Spleen (tissue), 11 donors: ENCODE data around the gene CCSER2. TPM values are rescaled to one million over a fixed set of nuclear protein-coding genes. Genes with fewer than 3 reads are reported as not detected.
"Not testable (repeated sequence)": the region's sequence is repeated elsewhere in the genome, so short reads cannot be mapped to it uniquely, and the experiment has no call there.

Experiments used
- DNase-seq: peaks from one replicate; pipeline ENCODE4 v3.0.0-alpha.2; 2020
- H3K27ac ChIP-seq, 8 donors: fragments of 200-600 bp; sonication (generic) in 7 of 8; 1 replicate in 4 of 8; 2 replicates in 4 of 8; pipeline versions ENCODE4 v1.5.0 to v1.8.0; 2016 to 2021; ENCODE audit warnings: inconsistent platforms in 4 of 8, mild to moderate bottlenecking in 4 of 8, moderate library complexity in 1 of 8
- H3K27me3 ChIP-seq, 7 donors: fragments of 200-600 bp; sonication (generic) in 6 of 7; replicated peaks in 1 of 7; 1 replicate in 4 of 7; 2 replicates in 3 of 7; pipeline versions ENCODE4 v1.5.0 to v1.8.0; 2016 to 2021; ENCODE audit warnings: inconsistent platforms in 3 of 7, mild to moderate bottlenecking in 1 of 7
- H3K36me3 ChIP-seq, 6 donors: fragments of 200-600 bp; sonication (generic) in 5 of 6; 1 replicate in 4 of 6; 2 replicates in 2 of 6; pipeline versions ENCODE4 v1.5.0 to v1.8.0; 2016 to 2021; ENCODE audit warnings: inconsistent platforms in 2 of 6
- H3K4me1 ChIP-seq, 6 donors: fragments of 200-600 bp; sonication (generic) in 5 of 6; 1 replicate in 3 of 6; 2 replicates in 3 of 6; pipeline versions ENCODE4 v1.5.0 to v1.8.0; 2016 to 2021; ENCODE audit warnings: inconsistent platforms in 3 of 6
- H3K4me3 ChIP-seq, 8 donors: fragments of 200-600 bp; sonication (generic) in 7 of 8; 1 replicate in 4 of 8; 2 replicates in 4 of 8; pipeline versions ENCODE4 v1.5.0 to v1.8.0; 2016 to 2021; ENCODE audit warnings: inconsistent platforms in 4 of 8, mild to moderate bottlenecking in 4 of 8, moderate library complexity in 2 of 8
- H3K9me3 ChIP-seq, 8 donors: fragments of 200-600 bp; sonication (generic) in 7 of 8; 1 replicate in 4 of 8; 2 replicates in 4 of 8; pipeline versions ENCODE4 v1.5.0 to v1.8.0; 2016 to 2021; ENCODE audit warnings: inconsistent platforms in 4 of 8
- CTCF ChIP-seq, 11 experiments: fragments of 200-600 bp in 7 of 11; fragments of 450-650 bp in 4 of 11; sonication (generic) in 4 of 11; IDR thresholded peaks in 8 of 11; conservative IDR thresholded peaks in 3 of 11; 1 replicate in 7 of 11; 2 replicates in 4 of 11; pipeline versions ENCODE4 v1.4.0 to v1.8.0; 2016 to 2021; ENCODE audit warnings: antibody characterized with exemption in 11 of 11, inconsistent platforms in 4 of 11, mild to moderate bottlenecking in 1 of 11
- POLR2A ChIP-seq, 3 donors: fragments of 450-650 bp; IDR thresholded peaks; one replicate each; pipeline ENCODE4 v1.5.1; 2017; ENCODE audit warnings: antibody characterized with exemption in 3 of 3, mild to moderate bottlenecking in 1 of 3
- POLR2AphosphoS5 ChIP-seq, 3 donors: sonication (generic); formaldehyde crosslinking; IDR thresholded peaks; one replicate each; pipeline ENCODE4 v1.5.1; 2017; ENCODE audit warnings: antibody characterized with exemption in 3 of 3
- WGBS, 5 donors: extraction: QIAGEN DNeasy Blood & Tissue Kit in 3 of 5; methylation state at CpG; one replicate each; pipeline versions ENCODE4 v1.1.5 to v1.1.7; 2013 to 2018; 5-methylcytosine and 5-hydroxymethylcytosine counted together
- intact Hi-C: fragments of 100-400 bp; cut with DNase I; formaldehyde crosslinking; loops from one replicate; pipeline ENCODE4 v1.15.0; 2023; ENCODE audit warnings: low total_unique reads
- polyA plus RNA-seq, 3 donors: library from polyadenylated mRNA; stranded (reverse); fragments of 200-250 nt; gene quantifications; one replicate each; pipeline ENCODE4 v1.2.1, GENCODE V29; 2013
- total RNA-seq, 7 donors: library from RNA; depleted of rRNA in 3 of 7; stranded (reverse); fragments of >200 nt in 3 of 7; fragmentation: NEBNext Ultra II Directional in 4 of 7; extraction: Animal tissue kit (Norgen Biotek cat#: 25700) in 4 of 7; gene quantifications; one replicate each; pipeline versions ENCODE4 v1.1.0 to v1.2.1, GENCODE V29; 2016 to 2021
- donor health status: healthy with polysubstance abuse.
- donor health status: DM: no; HTN: no; CAD: no; lungs with moderate emphysema.
- donor health status: DM: no; HTN: no; CAD: no.
- donor health status: Bipolar disorder and iron deficiency.
- donor health status: healthy.
- donor health status: DM: no; HTN: no; CAD: no.
- donor health status: DM: yes; HTN: yes; CAD: no.

The CCSER2 gene
- total and polyA plus RNA-seq, 10 donors, result 5.3 to 61.4 (median 45.2) TPM

- Histone ChIP-seq H3K9me3 (peaks cover 0 to 4% (median 0%) of the 10 kb centered on the region in 8 donors), H3K27ac (peak overlapping the region in 1 of 8 donors; percentile 33), H3K4me3 (no peak overlapping the region), H3K27me3 (no peaks in the 10 kb centered on the region), H3K4me1 (peaks cover 0 to 10% (median 0%) of the 10 kb centered on the region in 6 donors), H3K36me3 (peaks cover 0 to 20% (median 4%) of the 10 kb centered on the region in 6 donors)
- TF ChIP-seq POLR2AphosphoS5 (IDR thresholded peaks at IDR 0.05), result no peak
- TF ChIP-seq POLR2A (IDR thresholded peaks at IDR 0.05), result no peak
- TF ChIP-seq CTCF (IDR thresholded peaks at IDR 0.05 in 8 of 11, conservative IDR thresholded peaks at IDR 0.05 in 3 of 11), result no peak
- 95 to 98% (median 97%) methylated on average over 9 of the region's 9 CpGs for WGBS, 5 donors
- no peak for DNase-seq
- intact Hi-C loops, result no loop called here
These were observed 165.8 kb downstream of the CCSER2 start for GRCh38 chr10:84493951-84494848.

- intact Hi-C loops, result no loop called here
- H3K9me3 ChIP-seq, result peaks cover 0 to 4% (median 0%) of the 10 kb centered on the region in 8 donors
- no peak overlapping the region for H3K4me3 ChIP-seq
- H3K36me3 ChIP-seq, result peaks cover 0 to 20% (median 4%) of the 10 kb centered on the region in 6 donors
- TF ChIP-seq POLR2AphosphoS5 (IDR thresholded peaks at IDR 0.05), result no peak
- TF ChIP-seq CTCF (IDR thresholded peaks at IDR 0.05 in 8 of 11, conservative IDR thresholded peaks at IDR 0.05 in 3 of 11), result no peak
- no peak for TF ChIP-seq POLR2A (IDR thresholded peaks at IDR 0.05)
- H3K4me1 ChIP-seq, result peaks cover 0 to 10% (median 0%) of the 10 kb centered on the region in 6 donors
- H3K27ac ChIP-seq, result no peak overlapping the region
- no peaks in the 10 kb centered on the region for H3K27me3 ChIP-seq
- no peak for DNase-seq
These were observed 166.4 kb downstream of the CCSER2 start for GRCh38 chr10:84494849-84495180.

- WGBS, 5 donors, result 60 to 86% (median 73%) methylated on average over 1 of the region's 1 CpG
- no peak for DNase-seq
- H3K27me3 ChIP-seq, result no peaks in the 10 kb centered on the region
- TF ChIP-seq POLR2A (IDR thresholded peaks at IDR 0.05), result no peak
- TF ChIP-seq CTCF (IDR thresholded peaks at IDR 0.05 in 8 of 11, conservative IDR thresholded peaks at IDR 0.05 in 3 of 11), result no peak
- no peak for TF ChIP-seq POLR2AphosphoS5 (IDR thresholded peaks at IDR 0.05)
- H3K36me3 ChIP-seq, result no peaks in the 10 kb centered on the region
- H3K4me3 ChIP-seq, result no peak overlapping the region
- no peaks in the 10 kb centered on the region for H3K9me3 ChIP-seq
- intact Hi-C loops, result no loop called here
- H3K4me1 ChIP-seq, result peaks cover 0 to 10% (median 0%) of the 10 kb centered on the region in 6 donors
- H3K27ac ChIP-seq, result no peak overlapping the region
These were observed 169.6 kb downstream of the CCSER2 start for GRCh38 chr10:84497978-84498377.

- WGBS, 5 donors, result 94 to 98% (median 96%) methylated on average over 9 of the region's 9 CpGs
- H3K36me3 ChIP-seq, H3K4me3 ChIP-seq, intact Hi-C loops, DNase-seq, H3K9me3 ChIP-seq, H3K27me3 ChIP-seq, H3K27ac ChIP-seq, H3K4me1 ChIP-seq: not testable (repeated sequence)
These were observed 170.7 kb downstream of the CCSER2 start for GRCh38 chr10:84499039-84499438.
